Thyroid gland (tissue), 4 donors: Measurements from ENCODE around the gene OSBPL3.

Source experiments
- CTCF ChIP-seq, 6 experiments: fragments of 200-600 bp in 3 of 6; fragments of 450-650 bp in 3 of 6; sonication (generic) in 3 of 6; IDR thresholded peaks; one replicate each; pipeline ENCODE4 v1.5.1; 2016 to 2019; ENCODE audit warnings: antibody characterized with exemption in 6 of 6, mild to moderate bottlenecking in 2 of 6, inconsistent platforms in 1 of 6, moderate library complexity in 1 of 6
- POLR2A ChIP-seq, 2 donors: fragments of 450-650 bp; IDR thresholded peaks; one replicate each; pipeline ENCODE4 v1.6.1; 2017; ENCODE audit warnings: antibody characterized with exemption in 2 of 2, mild to moderate bottlenecking in 2 of 2, moderate library complexity in 1 of 2

- TF ChIP-seq CTCF (IDR thresholded peaks at IDR 0.05) (no peak), POLR2A (IDR thresholded peaks at IDR 0.05) (no peak)
Observed at GRCh38 chr7:25012254-25012653, 32.3 kb upstream of the OSBPL3 start.
